AG10803 (cell line): ENCODE measurements around the gene PALM2AKAP2.

Experiments used
- DNase-seq: peaks from one replicate; pipeline ENCODE4 v3.0.0; 2010; ENCODE audit warnings: low read depth
- H3K4me3 ChIP-seq: 2 replicates; pipeline ENCODE4 v1.5.1; 2011; ENCODE audit warnings: mild to moderate bottlenecking, low read length, control low read depth
- TF ChIP-seq, protein P1 (sequence below): conservative IDR thresholded peaks from 2 replicates; pipeline ENCODE4 v1.5.1; 2011; ENCODE audit warnings: mild to moderate bottlenecking, low read length, control low read depth, inconsistent platforms

PALM2AKAP2 gene

DNA sequence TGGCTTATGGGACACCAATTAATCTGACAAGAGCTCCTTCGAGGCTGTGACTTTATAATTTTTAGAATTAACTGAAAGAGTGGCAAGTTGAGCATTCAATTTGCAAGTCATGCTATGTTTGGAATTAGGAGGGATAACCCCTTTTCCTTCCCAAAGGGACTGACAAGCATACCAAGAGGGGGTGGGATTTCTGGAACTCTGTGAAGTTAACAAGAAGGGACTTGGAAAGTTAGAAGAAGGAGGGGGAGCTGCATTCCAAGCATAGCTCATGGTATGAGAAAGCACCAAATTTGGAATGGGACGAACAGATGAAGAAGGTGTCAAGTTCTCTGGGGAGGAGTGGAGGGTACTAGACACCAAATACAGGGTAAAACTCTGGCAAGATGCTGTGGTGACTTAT lies 8.9 kb upstream of the PALM2AKAP2 start:
- no peak overlapping the region for H3K4me3 ChIP-seq
- TF ChIP-seq, protein P1, sequence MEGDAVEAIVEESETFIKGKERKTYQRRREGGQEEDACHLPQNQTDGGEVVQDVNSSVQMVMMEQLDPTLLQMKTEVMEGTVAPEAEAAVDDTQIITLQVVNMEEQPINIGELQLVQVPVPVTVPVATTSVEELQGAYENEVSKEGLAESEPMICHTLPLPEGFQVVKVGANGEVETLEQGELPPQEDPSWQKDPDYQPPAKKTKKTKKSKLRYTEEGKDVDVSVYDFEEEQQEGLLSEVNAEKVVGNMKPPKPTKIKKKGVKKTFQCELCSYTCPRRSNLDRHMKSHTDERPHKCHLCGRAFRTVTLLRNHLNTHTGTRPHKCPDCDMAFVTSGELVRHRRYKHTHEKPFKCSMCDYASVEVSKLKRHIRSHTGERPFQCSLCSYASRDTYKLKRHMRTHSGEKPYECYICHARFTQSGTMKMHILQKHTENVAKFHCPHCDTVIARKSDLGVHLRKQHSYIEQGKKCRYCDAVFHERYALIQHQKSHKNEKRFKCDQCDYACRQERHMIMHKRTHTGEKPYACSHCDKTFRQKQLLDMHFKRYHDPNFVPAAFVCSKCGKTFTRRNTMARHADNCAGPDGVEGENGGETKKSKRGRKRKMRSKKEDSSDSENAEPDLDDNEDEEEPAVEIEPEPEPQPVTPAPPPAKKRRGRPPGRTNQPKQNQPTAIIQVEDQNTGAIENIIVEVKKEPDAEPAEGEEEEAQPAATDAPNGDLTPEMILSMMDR: no peak
- peak; percentile 95 for DNase-seq

DNA sequence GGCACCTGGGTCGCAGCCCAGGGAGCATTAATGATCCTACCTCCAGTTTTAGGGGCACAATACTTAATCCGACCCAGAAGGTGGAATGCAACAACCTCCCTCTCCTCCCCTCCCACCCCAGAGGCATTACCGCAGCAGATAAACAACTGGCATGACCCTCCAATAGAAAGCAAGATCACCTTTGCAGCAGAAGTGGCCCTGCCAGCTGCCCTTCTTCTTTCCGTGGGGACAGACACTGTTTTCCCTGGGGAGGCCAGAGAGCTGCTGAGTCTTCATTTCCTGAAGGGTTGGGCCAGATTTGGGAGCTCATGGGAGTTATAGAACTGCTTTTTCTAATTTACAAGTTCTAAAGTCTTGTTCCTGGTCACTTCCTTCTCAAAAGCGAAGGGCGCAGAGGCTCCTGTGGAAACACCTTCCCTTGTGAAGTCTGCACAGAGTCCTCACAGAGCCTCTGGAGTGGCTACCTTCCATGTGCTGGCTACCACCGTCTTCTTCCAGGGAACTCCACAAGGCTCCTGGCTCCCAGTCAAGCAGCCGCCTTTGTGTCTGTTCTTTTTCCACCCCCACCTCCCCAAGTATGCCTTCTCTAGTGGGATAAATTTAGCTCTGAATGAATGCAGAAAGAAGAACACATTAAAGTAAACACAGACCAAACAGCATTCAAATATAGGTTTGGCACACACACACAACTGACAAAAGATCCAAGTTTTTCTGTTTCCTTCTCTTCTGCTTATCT lies 8.0 kb upstream of the PALM2AKAP2 start:
- TF ChIP-seq, protein P1: no peak
- DNase-seq: peak; percentile 52
- no peak overlapping the region for H3K4me3 ChIP-seq

DNA sequence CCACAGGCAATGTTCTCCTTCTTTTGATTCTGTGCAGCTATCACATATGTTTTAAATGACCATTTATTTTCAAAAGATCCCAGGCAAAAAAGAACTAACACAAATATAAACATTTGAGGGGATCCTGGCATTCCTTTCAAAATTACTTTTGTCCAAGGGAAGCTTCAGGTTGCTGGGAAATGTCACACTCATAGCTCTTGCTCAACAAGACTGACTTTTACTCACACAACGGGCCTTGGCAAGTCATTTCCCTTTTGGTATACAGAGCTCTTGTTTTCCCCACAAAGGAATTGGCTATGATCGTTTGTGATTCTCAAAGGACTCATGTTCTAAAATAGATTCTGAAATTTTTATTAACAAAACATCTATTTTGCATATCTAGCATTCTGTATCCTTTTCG lies 4.5 kb upstream of the PALM2AKAP2 start:
- TF ChIP-seq, protein P1: no peak
- peak; percentile 86 for DNase-seq
- no peak overlapping the region for H3K4me3 ChIP-seq

DNA sequence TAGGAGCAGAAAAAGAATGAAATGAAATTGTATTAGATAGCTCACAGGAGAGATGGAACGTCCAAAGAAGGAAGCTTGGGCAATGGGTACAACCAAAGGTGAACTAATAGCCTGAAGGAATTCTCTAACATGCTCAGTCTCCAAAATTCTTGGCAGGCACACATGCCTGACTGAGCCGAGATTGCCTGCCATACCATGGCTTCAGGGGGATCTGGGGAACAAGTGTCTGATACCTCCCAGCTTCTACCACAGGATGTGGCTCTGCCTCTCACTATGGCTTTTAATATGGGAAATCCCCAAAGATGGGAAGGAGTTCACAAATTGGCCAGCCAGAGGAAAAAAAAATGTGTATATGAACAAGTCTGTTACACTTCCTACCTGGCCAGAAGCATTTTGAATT lies 3.6 kb upstream of the PALM2AKAP2 start:
- no peak for DNase-seq
- TF ChIP-seq, protein P1: no peak
- no peak overlapping the region for H3K4me3 ChIP-seq

DNA sequence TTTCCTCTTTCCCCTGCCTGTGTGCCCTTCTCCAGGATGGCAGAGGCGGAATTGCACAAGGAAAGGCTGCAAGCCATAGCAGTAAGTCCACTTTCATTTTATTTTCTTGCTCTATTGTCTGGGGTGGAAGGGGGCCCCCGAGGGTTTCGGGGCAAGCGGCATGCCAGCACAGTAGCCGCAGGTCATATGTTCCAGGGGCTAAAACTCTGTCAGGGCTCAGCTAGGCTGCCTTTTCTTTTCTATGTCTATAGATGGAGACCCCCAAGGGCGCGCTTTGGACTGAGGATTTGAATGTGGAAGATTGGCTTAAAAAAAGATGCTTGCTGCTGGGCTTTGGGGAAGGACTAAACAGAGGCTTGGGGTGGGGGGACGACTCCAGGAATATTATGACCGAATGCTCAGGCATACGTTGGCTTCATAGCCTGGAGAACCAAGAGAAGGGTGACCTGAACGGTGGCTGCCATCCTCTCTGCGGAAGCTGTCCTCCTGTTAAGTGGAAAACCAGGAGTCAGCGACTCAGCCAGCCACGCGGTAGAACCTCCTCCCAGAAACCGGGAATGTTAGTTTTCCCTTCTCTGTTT lies 545 bp downstream of the PALM2AKAP2 start:
- DNase-seq: peak; percentile 16
- TF ChIP-seq, protein P1: no peak
- H3K4me3 ChIP-seq: peak overlapping the region; percentile 84

DNA sequence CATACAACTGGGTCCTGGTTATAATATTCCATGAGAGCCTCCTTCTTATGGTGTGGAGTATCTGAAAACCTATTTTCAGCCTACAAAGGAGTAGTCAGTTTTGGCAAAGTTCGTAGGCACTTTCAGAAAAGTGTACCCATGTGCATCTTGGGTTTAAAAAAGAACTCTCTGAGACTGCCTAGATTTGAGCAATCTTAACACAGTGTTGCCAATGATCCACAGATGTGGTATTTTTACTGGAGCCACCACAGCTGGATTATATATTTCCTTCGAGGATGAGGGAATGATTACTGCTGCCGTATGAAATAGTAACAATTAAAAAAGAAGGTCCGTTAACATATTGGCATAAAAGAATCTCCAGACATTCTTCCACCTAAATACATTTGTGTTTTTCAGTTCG lies 1.1 kb downstream of the PALM2AKAP2 start:
- peak; percentile 53 for DNase-seq
- TF ChIP-seq, protein P1: no peak
- H3K4me3 ChIP-seq: peak overlapping the region; percentile 84
